A549 (cell line): ENCODE data around the gene AMER3. TPM values are rescaled to one million over a fixed set of nuclear protein-coding genes. Genes with fewer than 3 reads are reported as not detected.

Source experiments
- ATAC-seq, 2 experiments: fragments of 200-7000 bp in 1 of 2; fragments of >200 bp in 1 of 2; cut with Nextera tagmentation in 1 of 2; cut with Tn5 transposase in 1 of 2; 3 replicates each; pipeline versions ENCODE4 v1.8.0 to v1.9.1; 2018 to 2020; ENCODE audit warnings: mild to moderate bottlenecking in 1 of 2, moderate library complexity in 1 of 2
- CTCF ChIA-PET: fragments of 300-600 bp; sonication (Branson Sonifier 250); formaldehyde crosslinking; extraction: SDS; loops from one replicate; lab custom pipeline; 2021; ENCODE audit warnings: antibody characterized with exemption, inconsistent platforms; lab: Yijun Ruan, JAX
- POLR2A ChIA-PET: fragments of 350-600 bp; formaldehyde crosslinking; extraction: SDS; loops from one replicate; lab custom pipeline; 2021; ENCODE audit warnings: antibody characterized with exemption, inconsistent platforms; lab: Yijun Ruan, JAX
- DNase-seq, 2 experiments: peaks; one replicate each; pipeline versions ENCODE4 v3.0.0 to v3.0.0-alpha.2; 2011 to 2016; ENCODE audit warnings: low read depth in 1 of 2, low spot score in 1 of 2
- FAIRE-seq: peaks from 2 replicates; lab custom pipeline; 2011; peaks lifted over from hg19 to GRCh38; lab: Jason Lieb, UNC
- H3K27ac ChIP-seq, 2 experiments: fragments of >200 bp; sonication (Bioruptor Twin); formaldehyde crosslinking; 3 replicates each; pipeline ENCODE4 v1.5.1; 2016 to 2017
- H3K4me1 ChIP-seq: fragments of >200 bp; sonication (Bioruptor Twin); formaldehyde crosslinking; 3 replicates; pipeline ENCODE4 v1.6.1; 2016
- H3K4me2 ChIP-seq: fragments of >200 bp; sonication (Bioruptor Twin); formaldehyde crosslinking; 3 replicates; pipeline ENCODE4 v1.6.1; 2016
- H3K4me3 ChIP-seq: fragments of >200 bp; sonication (Bioruptor Twin); formaldehyde crosslinking; 3 replicates; pipeline ENCODE4 v1.5.1; 2016
- H3K9me3 ChIP-seq: fragments of >200 bp; sonication (Bioruptor Twin); formaldehyde crosslinking; 3 replicates; pipeline ENCODE4 v1.6.1; 2016
- BHLHE40 ChIP-seq: IDR thresholded peaks from 2 replicates; pipeline ENCODE4 v1.6.1; 2012; ENCODE audit warnings: low read depth, low read length, inconsistent platforms
- CHD2 ChIP-seq: fragments of 150-350 bp; IDR thresholded peaks from 2 replicates; pipeline ENCODE4 v1.6.1; 2014; ENCODE audit warnings: low read length; ENCODE audit not compliant: partially characterized antibody
- EHMT2 ChIP-seq: fragments of 200-600 bp; sonication (generic); IDR thresholded peaks from 2 replicates; pipeline ENCODE4 v1.6.1; 2016; ENCODE audit warnings: antibody characterized with exemption, low read depth, mild to moderate bottlenecking, moderate library complexity
- ESRRA ChIP-seq: fragments of 150-350 bp; IDR thresholded peaks from 2 replicates; pipeline ENCODE4 v1.6.1; 2014; ENCODE audit warnings: mild to moderate bottlenecking, low read length, borderline replicate concordance
- FOSB ChIP-seq: fragments of 250-450 bp; sonication (Bioruptor Pico); IDR thresholded peaks from 2 replicates; pipeline ENCODE4 v1.5.0; 2020; ENCODE audit warnings: mild to moderate bottlenecking, moderate library complexity
- HEYL ChIP-seq: fragments of 250-450 bp; sonication (Bioruptor Pico); IDR thresholded peaks from 2 replicates; pipeline ENCODE4 v1.8.0; 2021; ENCODE audit warnings: mild to moderate bottlenecking, moderate library complexity
- HOXA7 ChIP-seq: fragments of 250-450 bp; sonication (Bioruptor Pico); IDR thresholded peaks from 2 replicates; pipeline ENCODE4 v1.5.0; 2020; ENCODE audit warnings: mild to moderate bottlenecking, moderate library complexity
- HOXB5 ChIP-seq: fragments of 250-450 bp; sonication (Bioruptor Pico); IDR thresholded peaks from 2 replicates; pipeline ENCODE4 v1.5.0; 2020; ENCODE audit warnings: mild to moderate bottlenecking, moderate library complexity
- JUN ChIP-seq, 2 experiments: fragments of >200 bp; sonication (Bioruptor Twin); formaldehyde crosslinking; IDR thresholded peaks; 2 replicates in 1 of 2; 3 replicates in 1 of 2; pipeline ENCODE4 v1.6.1; 2016 to 2017
- KDM1A ChIP-seq: fragments of 200-600 bp; sonication (generic); IDR thresholded peaks from 2 replicates; pipeline ENCODE4 v1.6.1; 2016; ENCODE audit warnings: low read depth, mild to moderate bottlenecking
- POLR2A ChIP-seq: IDR thresholded peaks from 2 replicates; pipeline ENCODE4 v1.6.1; 2012; ENCODE audit warnings: mild to moderate bottlenecking, low read length
- RAD21 ChIP-seq, 2 experiments: fragments of >200 bp in 1 of 2; sonication (Bioruptor Twin) in 1 of 2; formaldehyde crosslinking in 1 of 2; IDR thresholded peaks in 1 of 2; conservative IDR thresholded peaks in 1 of 2; 2 replicates in 1 of 2; 3 replicates in 1 of 2; pipeline ENCODE4 v1.6.1; 2012 to 2018; ENCODE audit warnings: inconsistent platforms in 1 of 2
- RFX5 ChIP-seq: fragments of 450-650 bp; IDR thresholded peaks from 2 replicates; pipeline ENCODE4 v1.7.1; 2014; ENCODE audit warnings: antibody characterized with exemption, mild to moderate bottlenecking, moderate library complexity
- RNF2 ChIP-seq: fragments of 200-600 bp; sonication (generic); IDR thresholded peaks from 2 replicates; pipeline ENCODE4 v1.6.1; 2016; ENCODE audit warnings: low read depth, mild to moderate bottlenecking, antibody characterized with exemption, moderate library complexity, borderline replicate concordance
- TFCP2L1 ChIP-seq: fragments of 250-450 bp; sonication (Bioruptor Pico); IDR thresholded peaks from 2 replicates; pipeline ENCODE4 v1.5.0; 2021; ENCODE audit warnings: mild to moderate bottlenecking
- TP53 ChIP-seq: fragments of 250-450 bp; sonication (Bioruptor Pico); IDR thresholded peaks from 2 replicates; pipeline ENCODE4 v1.5.0; 2021; ENCODE audit warnings: mild to moderate bottlenecking, moderate library complexity
- ZC3H11A ChIP-seq: fragments of 450-650 bp; IDR thresholded peaks from 2 replicates; pipeline ENCODE4 v1.6.1; 2014; ENCODE audit warnings: antibody characterized with exemption, mild to moderate bottlenecking
- WGBS: methylation state at CpG from one replicate; pipeline ENCODE4 v1.1.6; 2017; ENCODE audit errors: missing lambda C conversion rate; 5-methylcytosine and 5-hydroxymethylcytosine counted together
- polyA plus RNA-seq, 4 experiments: library from polyadenylated mRNA; depleted of rRNA in 3 of 4; stranded (reverse); fragments of >200 nt; fragmentation: RNase III in 1 of 4; extraction: RNeasy Plus Mini Kit Qiagen cat#74134 plus additional on column Dnase treatment in 1 of 4; gene quantifications; 2 replicates in 3 of 4; 3 replicates in 1 of 4; pipeline ENCODE4 v1.2.3, GENCODE V29; 2011 to 2017
- TF ChIP-seq, protein P1 (sequence below): fragments of 150-350 bp; IDR thresholded peaks from 2 replicates; pipeline ENCODE4 v1.6.1; 2014; ENCODE audit warnings: low read depth, mild to moderate bottlenecking, low read length
- TF ChIP-seq, protein P2 (sequence below): fragments of 450-650 bp; IDR thresholded peaks from 2 replicates; pipeline ENCODE4 v1.6.1; 2014; ENCODE audit warnings: antibody characterized with exemption
- TF ChIP-seq, protein P3 (sequence below): fragments of 250-450 bp; sonication (Bioruptor Pico); IDR thresholded peaks from 2 replicates; pipeline ENCODE4 v1.5.0; 2020; ENCODE audit warnings: low read depth, mild to moderate bottlenecking, moderate library complexity
- TF ChIP-seq, protein P4 (sequence below): fragments of >200 bp; sonication (Bioruptor Twin); formaldehyde crosslinking; IDR thresholded peaks from 3 replicates; pipeline ENCODE4 v1.6.1; 2016
- TF ChIP-seq, protein P5 (sequence below): fragments of 250-450 bp; sonication (Bioruptor Pico); IDR thresholded peaks from 2 replicates; pipeline ENCODE4 v1.5.0; 2021; ENCODE audit warnings: mild to moderate bottlenecking, moderate library complexity, borderline replicate concordance
- TF ChIP-seq, protein P6 (sequence below): fragments of >200 bp; sonication (Bioruptor Twin); formaldehyde crosslinking; IDR thresholded peaks from 2 replicates; pipeline ENCODE4 v1.6.1; 2016

AMER3 gene
- polyA plus RNA-seq, 2 of the 4 experiments (the other 2 are of a cell fraction): not detected

DNA sequence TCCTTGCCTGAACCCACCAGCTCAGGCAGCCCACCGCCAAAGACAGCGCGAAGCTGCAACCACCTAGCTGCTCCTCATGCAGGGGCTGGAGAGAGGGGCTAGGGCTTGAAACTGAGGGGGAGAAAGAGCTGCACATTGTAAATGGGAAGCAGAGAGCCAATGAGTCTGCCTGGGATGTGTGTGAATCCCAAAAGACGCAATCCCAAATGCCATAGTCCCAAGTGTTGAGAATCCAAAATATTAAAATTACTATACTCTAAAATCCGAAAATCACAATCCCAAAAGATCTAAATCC, 9.4 kb downstream of the AMER3 start:
- Histone ChIP-seq H3K4me1 (no peaks in the 10 kb centered on the region), H3K4me3 (no peak overlapping the region), H3K4me2 (no peak overlapping the region), H3K9me3 (no peaks in the 10 kb centered on the region), H3K27ac (no peak overlapping the region)
- ATAC-seq: no peak
- no peak for DNase-seq
- POLR2A ChIA-PET: no interaction called here
- TF ChIP-seq, protein P1, sequence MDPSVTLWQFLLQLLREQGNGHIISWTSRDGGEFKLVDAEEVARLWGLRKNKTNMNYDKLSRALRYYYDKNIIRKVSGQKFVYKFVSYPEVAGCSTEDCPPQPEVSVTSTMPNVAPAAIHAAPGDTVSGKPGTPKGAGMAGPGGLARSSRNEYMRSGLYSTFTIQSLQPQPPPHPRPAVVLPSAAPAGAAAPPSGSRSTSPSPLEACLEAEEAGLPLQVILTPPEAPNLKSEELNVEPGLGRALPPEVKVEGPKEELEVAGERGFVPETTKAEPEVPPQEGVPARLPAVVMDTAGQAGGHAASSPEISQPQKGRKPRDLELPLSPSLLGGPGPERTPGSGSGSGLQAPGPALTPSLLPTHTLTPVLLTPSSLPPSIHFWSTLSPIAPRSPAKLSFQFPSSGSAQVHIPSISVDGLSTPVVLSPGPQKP: no peak
- no peak for TF ChIP-seq HOXA7 (CRISPR knock-in tag)
- no peak for TF ChIP-seq ESRRA
- no peak for TF ChIP-seq KDM1A
- no peak for TF ChIP-seq RNF2
- TF ChIP-seq TFCP2L1 (CRISPR knock-in tag): no peak
- CTCF ChIA-PET: no interaction called here
- FAIRE-seq: no peak
- WGBS: 64% methylated on average over 5 of the region's 5 CpGs

DNA sequence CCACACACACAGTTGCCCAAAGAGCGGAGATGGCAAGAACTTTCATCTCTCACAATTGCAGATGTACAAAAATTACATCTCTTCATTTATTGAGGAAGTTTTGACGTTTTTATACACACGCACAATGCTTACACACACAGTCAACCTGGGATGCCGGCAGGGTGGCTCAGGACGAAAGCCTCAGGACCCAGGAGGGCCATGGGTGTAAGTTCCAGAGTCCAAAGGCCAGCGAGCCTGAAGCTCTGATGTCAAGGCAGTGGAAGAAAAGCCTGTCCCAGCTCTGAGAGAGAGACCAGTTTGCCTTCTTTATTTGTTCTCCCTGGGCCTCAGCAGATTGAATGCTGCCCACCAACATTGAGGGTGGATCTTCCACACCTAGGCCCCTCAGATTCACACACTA, 10.1 kb downstream of the AMER3 start:
- H3K4me1 ChIP-seq: no peaks in the 10 kb centered on the region
- no peak for ATAC-seq
- ChIA-PET POLR2A (no interaction called here), CTCF (no interaction called here)
- DNase-seq: no peak
- no peak overlapping the region for H3K4me3 ChIP-seq
- no peaks in the 10 kb centered on the region for H3K9me3 ChIP-seq
- H3K4me2 ChIP-seq: no peak overlapping the region
- 46% methylated on average over 6 of the region's 6 CpGs for WGBS
- no peak for FAIRE-seq
- no peak overlapping the region for H3K27ac ChIP-seq
- no peak for TF ChIP-seq RFX5
- TF ChIP-seq HOXB5 (CRISPR knock-in tag): no peak
- TF ChIP-seq, protein P1: no peak

DNA sequence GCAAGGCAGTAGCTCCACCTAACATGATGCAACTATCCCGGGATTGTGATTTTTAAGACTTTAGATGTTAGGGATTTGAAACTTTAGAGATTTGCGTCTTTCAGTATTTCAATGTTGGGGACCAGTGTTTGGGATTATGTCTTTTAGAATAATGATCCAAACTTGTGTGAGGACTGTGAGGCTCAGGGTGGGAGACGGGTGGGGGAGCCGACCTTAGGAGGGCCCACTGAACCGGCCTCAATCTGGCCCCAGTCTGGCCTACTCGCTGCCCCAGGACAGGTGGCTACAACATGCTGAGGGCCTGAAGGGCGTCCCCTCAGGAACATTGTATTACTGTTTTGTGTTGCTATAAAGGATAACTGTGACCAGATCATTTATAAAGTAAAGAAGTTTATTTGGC, 10.7 kb downstream of the AMER3 start:
- DNase-seq: no peak
- no peak overlapping the region for H3K4me2 ChIP-seq
- ATAC-seq: no peak
- no peak overlapping the region for H3K4me3 ChIP-seq
- POLR2A ChIA-PET: no interaction called here
- H3K27ac ChIP-seq: no peak overlapping the region
- TF ChIP-seq, protein P2, sequence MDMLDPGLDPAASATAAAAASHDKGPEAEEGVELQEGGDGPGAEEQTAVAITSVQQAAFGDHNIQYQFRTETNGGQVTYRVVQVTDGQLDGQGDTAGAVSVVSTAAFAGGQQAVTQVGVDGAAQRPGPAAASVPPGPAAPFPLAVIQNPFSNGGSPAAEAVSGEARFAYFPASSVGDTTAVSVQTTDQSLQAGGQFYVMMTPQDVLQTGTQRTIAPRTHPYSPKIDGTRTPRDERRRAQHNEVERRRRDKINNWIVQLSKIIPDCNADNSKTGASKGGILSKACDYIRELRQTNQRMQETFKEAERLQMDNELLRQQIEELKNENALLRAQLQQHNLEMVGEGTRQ: no peak
- TF ChIP-seq, protein P3, sequence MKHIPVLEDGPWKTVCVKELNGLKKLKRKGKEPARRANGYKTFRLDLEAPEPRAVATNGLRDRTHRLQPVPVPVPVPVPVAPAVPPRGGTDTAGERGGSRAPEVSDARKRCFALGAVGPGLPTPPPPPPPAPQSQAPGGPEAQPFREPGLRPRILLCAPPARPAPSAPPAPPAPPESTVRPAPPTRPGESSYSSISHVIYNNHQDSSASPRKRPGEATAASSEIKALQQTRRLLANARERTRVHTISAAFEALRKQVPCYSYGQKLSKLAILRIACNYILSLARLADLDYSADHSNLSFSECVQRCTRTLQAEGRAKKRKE (CRISPR knock-in tag): no peak
- TF ChIP-seq TP53 (CRISPR knock-in tag): no peak
- no peak for TF ChIP-seq ZC3H11A
- no peak for TF ChIP-seq HEYL (CRISPR knock-in tag)
- TF ChIP-seq POLR2A: no peak
- no peak for TF ChIP-seq JUN (IDR thresholded peaks at IDR 0.05)
- TF ChIP-seq, protein P4, sequence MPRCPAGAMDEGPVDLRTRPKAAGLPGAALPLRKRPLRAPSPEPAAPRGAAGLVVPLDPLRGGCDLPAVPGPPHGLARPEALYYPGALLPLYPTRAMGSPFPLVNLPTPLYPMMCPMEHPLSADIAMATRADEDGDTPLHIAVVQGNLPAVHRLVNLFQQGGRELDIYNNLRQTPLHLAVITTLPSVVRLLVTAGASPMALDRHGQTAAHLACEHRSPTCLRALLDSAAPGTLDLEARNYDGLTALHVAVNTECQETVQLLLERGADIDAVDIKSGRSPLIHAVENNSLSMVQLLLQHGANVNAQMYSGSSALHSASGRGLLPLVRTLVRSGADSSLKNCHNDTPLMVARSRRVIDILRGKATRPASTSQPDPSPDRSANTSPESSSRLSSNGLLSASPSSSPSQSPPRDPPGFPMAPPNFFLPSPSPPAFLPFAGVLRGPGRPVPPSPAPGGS: no peak
- TF ChIP-seq FOSB (CRISPR knock-in tag): no peak
- no peak for TF ChIP-seq EHMT2
- TF ChIP-seq, protein P5, sequence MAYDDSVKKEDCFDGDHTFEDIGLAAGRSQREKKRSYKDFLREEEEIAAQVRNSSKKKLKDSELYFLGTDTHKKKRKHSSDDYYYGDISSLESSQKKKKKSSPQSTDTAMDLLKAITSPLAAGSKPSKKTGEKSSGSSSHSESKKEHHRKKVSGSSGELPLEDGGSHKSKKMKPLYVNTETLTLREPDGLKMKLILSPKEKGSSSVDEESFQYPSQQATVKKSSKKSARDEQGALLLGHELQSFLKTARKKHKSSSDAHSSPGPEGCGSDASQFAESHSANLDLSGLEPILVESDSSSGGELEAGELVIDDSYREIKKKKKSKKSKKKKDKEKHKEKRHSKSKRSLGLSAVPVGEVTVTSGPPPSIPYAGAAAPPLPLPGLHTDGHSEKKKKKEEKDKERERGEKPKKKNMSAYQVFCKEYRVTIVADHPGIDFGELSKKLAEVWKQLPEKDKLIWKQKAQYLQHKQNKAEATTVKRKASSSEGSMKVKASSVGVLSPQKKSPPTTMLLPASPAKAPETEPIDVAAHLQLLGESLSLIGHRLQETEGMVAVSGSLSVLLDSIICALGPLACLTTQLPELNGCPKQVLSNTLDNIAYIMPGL (CRISPR knock-in tag): no peak
- no peak for TF ChIP-seq BHLHE40
- TF ChIP-seq RAD21 (conservative IDR thresholded peaks at IDR 0.05 in 1 of 2, IDR thresholded peaks at IDR 0.05 in 1 of 2): no peak
- TF ChIP-seq, protein P6, sequence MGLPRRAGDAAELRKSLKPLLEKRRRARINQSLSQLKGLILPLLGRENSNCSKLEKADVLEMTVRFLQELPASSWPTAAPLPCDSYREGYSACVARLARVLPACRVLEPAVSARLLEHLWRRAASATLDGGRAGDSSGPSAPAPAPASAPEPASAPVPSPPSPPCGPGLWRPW: no peak
- TF ChIP-seq CHD2: no peak
- TF ChIP-seq, all 56 proteins: peak for 0
- H3K9me3 ChIP-seq: no peaks in the 10 kb centered on the region
- FAIRE-seq: no peak
- no peaks in the 10 kb centered on the region for H3K4me1 ChIP-seq
- 48% methylated on average over 7 of the region's 7 CpGs for WGBS
- CTCF ChIA-PET: no interaction called here
